Esophagus squamous epithelium (tissue), 5 donors: ENCODE results near the gene ADIPOR1. TPM values are rescaled to one million over a fixed set of nuclear protein-coding genes. Genes with fewer than 3 reads are reported as not detected.

Experiments
- DNase-seq: peaks from one replicate; lab custom pipeline; 2025; lab: John Stamatoyannopoulos, UW
- H3K27ac ChIP-seq, 4 donors: fragments of 200-600 bp; sonication (generic); one replicate each; pipeline ENCODE4 v1.5.1; 2016 to 2019; ENCODE audit warnings: mild to moderate bottlenecking in 1 of 4
- H3K27me3 ChIP-seq, 4 donors: fragments of 200-600 bp; sonication (generic); 1 replicate in 3 of 4; 2 replicates in 1 of 4; pipeline versions ENCODE4 v1.5.1 to v1.6.0; 2017 to 2021; ENCODE audit warnings: antibody characterized with exemption in 1 of 4
- H3K36me3 ChIP-seq, 3 donors: fragments of 200-600 bp; sonication (generic); one replicate each; pipeline ENCODE4 v1.5.1; 2016 to 2019
- H3K4me1 ChIP-seq, 3 donors: fragments of 200-600 bp; sonication (generic); one replicate each; pipeline ENCODE4 v1.5.1; 2017 to 2019
- H3K4me3 ChIP-seq, 4 donors: fragments of 200-600 bp; sonication (generic); 1 replicate in 3 of 4; 2 replicates in 1 of 4; pipeline ENCODE4 v1.5.1; 2016 to 2019; ENCODE audit warnings: mild to moderate bottlenecking in 2 of 4, moderate library complexity in 1 of 4
- H3K9me3 ChIP-seq, 3 donors: fragments of 200-600 bp; sonication (generic); one replicate each; pipeline ENCODE4 v1.5.1; 2016 to 2019
- POLR2A ChIP-seq, 4 donors: fragments of 450-650 bp; IDR thresholded peaks; one replicate each; pipeline ENCODE4 v1.6.1; 2017; ENCODE audit warnings: antibody characterized with exemption in 4 of 4, mild to moderate bottlenecking in 4 of 4, moderate library complexity in 3 of 4
- WGBS, 2 donors: methylation state at CpG; one replicate each; pipeline ENCODE4 v1.1.5; 2018; 5-methylcytosine and 5-hydroxymethylcytosine counted together
- intact Hi-C: fragments of 100-400 bp; cut with DNase I; formaldehyde crosslinking; loops from one replicate; pipeline ENCODE4 v1.15.0; 2022
- total RNA-seq, 4 donors: library from RNA; depleted of rRNA; stranded (reverse); fragments of >200 nt; gene quantifications; one replicate each; pipeline ENCODE4 v1.1.0, GENCODE V29; 2016
- TF ChIP-seq, protein P1 (sequence below), 6 experiments: fragments of 450-650 bp in 4 of 6; fragments of 200-600 bp in 2 of 6; sonication (generic) in 2 of 6; IDR thresholded peaks; one replicate each; pipeline ENCODE4 v1.5.1; 2016 to 2019; ENCODE audit warnings: antibody characterized with exemption in 6 of 6, mild to moderate bottlenecking in 4 of 6, moderate library complexity in 4 of 6
- donor health status: DM: yes; HTN: yes; CAD: no.

The ADIPOR1 gene
- total RNA-seq, 4 donors from 2014 or later, result 94.0 to 114 (median 107) TPM

- intact Hi-C loops, result no loop called here
- TF ChIP-seq, protein P1, sequence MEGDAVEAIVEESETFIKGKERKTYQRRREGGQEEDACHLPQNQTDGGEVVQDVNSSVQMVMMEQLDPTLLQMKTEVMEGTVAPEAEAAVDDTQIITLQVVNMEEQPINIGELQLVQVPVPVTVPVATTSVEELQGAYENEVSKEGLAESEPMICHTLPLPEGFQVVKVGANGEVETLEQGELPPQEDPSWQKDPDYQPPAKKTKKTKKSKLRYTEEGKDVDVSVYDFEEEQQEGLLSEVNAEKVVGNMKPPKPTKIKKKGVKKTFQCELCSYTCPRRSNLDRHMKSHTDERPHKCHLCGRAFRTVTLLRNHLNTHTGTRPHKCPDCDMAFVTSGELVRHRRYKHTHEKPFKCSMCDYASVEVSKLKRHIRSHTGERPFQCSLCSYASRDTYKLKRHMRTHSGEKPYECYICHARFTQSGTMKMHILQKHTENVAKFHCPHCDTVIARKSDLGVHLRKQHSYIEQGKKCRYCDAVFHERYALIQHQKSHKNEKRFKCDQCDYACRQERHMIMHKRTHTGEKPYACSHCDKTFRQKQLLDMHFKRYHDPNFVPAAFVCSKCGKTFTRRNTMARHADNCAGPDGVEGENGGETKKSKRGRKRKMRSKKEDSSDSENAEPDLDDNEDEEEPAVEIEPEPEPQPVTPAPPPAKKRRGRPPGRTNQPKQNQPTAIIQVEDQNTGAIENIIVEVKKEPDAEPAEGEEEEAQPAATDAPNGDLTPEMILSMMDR (IDR thresholded peaks at IDR 0.05), result no peak
- no peak for TF ChIP-seq POLR2A (IDR thresholded peaks at IDR 0.05)
- DNase-seq, result no peak
- H3K9me3 ChIP-seq, result no peaks in the 10 kb centered on the region
- 70 to 88% methylated on average over 7 to 9 of the region's 9 CpGs for WGBS, 2 donors
- peaks cover 3 to 16% (median 4%) of the 10 kb centered on the region in 3 donors for H3K4me1 ChIP-seq
- H3K27ac ChIP-seq, result no peak overlapping the region
- peaks cover 0 to 14% (median 2%) of the 10 kb centered on the region in 4 donors for H3K27me3 ChIP-seq
- H3K36me3 ChIP-seq, result no peaks in the 10 kb centered on the region
- H3K4me3 ChIP-seq, result no peak overlapping the region
These were observed 43.9 kb upstream of the ADIPOR1 start for GRCh38 chr1:203001986-203002385.

DNA sequence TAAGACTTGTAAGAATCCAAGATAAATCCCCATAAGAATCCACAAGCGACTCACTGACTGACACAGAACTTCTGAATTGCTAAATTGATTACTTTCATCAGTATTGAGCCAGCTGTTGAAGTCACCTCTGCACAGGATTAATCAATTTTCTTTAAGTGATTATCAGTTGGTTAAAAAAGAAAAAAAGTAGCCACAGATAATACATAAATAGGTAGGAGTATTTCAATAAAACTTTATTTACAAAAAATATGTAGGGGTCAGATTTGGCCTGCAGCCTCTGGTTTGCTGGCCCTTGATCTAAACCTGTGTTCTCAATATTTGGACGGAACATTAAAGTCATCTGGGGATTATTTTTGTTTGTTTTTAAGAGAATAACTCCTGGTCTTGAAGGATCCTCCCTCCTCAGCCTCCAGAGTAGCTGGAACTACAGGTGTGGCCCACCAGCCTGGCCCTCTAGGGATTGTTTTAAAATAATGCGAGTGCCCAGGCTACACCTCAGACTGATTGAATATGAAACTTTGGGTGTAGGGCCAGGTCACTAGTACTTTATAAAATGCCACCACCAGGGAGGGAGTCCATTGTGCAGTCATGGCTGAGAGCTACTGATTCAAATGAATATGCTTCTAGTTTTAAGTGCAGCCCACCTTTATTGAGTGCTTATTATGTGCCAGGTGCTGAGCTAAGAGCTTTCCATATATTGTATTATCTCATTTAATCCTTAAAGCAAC is 42.3 kb upstream of the ADIPOR1 start:
- intact Hi-C loops, result no loop called here
- 75 to 76% methylated on average over 3 of the region's 3 CpGs for WGBS, 2 donors
- H3K27me3 ChIP-seq, result peaks cover 0 to 23% (median 2%) of the 10 kb centered on the region in 4 donors
- no peak for DNase-seq
- no peak overlapping the region for H3K27ac ChIP-seq
- peaks cover 0 to 6% (median 4%) of the 10 kb centered on the region in 3 donors for H3K4me1 ChIP-seq
- no peak for TF ChIP-seq POLR2A (IDR thresholded peaks at IDR 0.05)
- TF ChIP-seq, protein P1 (IDR thresholded peaks at IDR 0.05), result no peak
- no peak overlapping the region for H3K4me3 ChIP-seq
- H3K9me3 ChIP-seq, result no peaks in the 10 kb centered on the region
- H3K36me3 ChIP-seq, result no peaks in the 10 kb centered on the region

DNA sequence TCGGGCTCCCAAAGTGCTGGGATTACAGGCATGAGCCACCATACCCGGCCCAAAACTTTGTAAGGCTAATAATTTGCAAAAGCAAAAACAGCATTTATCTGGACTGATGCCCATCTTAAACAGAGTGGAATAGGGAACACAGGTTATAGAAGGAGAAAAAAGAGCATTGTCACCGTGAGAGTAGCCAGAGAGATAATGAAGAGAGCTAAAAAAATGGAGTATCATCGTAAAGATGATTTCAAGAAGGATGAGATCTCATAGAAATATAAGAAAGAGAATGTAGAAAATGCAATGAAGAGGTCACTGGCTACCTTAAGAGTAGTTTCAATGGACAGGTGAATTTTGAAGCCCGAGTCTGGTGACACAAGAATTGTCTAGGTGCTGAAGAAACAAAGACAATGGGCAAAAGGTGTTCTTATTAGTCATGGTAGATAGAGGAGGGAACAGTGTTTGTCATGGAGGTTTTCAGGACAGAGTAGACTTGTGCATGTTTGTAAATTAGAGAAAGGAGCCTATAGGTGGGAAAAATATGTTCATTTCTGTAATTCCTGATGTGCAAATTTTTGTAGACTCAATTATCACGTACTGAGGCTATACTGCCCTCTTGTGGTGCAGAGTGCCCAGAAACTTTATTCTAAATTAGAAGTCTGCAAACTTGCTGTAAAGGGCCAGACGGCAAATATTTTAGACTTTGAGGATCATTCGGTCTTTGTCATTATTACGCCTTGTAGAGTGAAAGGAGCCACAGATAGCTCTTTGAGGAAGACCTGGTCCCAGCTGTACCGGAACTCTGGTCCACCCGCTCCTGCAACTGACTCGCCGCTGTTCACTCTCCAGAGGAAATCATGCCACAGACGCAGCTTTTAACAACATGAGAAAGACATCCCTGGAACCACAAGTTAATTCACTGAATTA is 41.0 kb upstream of the ADIPOR1 start:
- intact Hi-C loops, result loop anchor here (10.0 kb wide), 1 partner anchor 74 kb away; the partner anchor contains the start of gene KLHL12
- Histone ChIP-seq H3K27ac (no peak overlapping the region), H3K36me3 (no peaks in the 10 kb centered on the region), H3K4me1 (peaks cover 0 to 6% (median 4%) of the 10 kb centered on the region in 3 donors), H3K27me3 (peaks cover 0 to 35% (median 2%) of the 10 kb centered on the region in 4 donors), H3K9me3 (no peaks in the 10 kb centered on the region), H3K4me3 (no peak overlapping the region)
- no peak for DNase-seq
- TF ChIP-seq, protein P1 (IDR thresholded peaks at IDR 0.05), result peak; percentile 67 to 88 (median 78)
- no peak for TF ChIP-seq POLR2A (IDR thresholded peaks at IDR 0.05)
- WGBS, 2 donors, result 34 to 46% methylated on average over 8 to 13 of the region's 14 CpGs

DNA sequence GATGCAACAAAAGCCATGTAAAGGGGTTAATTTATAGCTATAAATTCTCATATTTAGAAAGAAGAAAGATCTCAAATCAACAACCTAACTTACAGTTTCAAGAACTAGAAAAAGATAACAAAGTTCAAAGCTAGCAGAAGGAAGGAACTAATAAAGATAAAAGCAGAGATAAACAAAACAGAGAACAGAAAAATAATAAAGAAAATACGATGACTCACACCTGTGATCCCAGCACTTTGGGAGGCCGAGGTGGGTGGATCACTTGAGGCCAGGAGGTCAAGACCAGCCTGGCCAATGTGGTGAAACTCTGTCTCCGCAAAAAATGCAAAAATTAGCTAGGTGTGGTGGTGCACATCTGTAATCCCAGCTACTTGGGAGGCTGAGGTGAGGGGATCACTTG is 36.6 kb upstream of the ADIPOR1 start:
- Histone ChIP-seq H3K36me3 (no peaks in the 10 kb centered on the region), H3K4me3 (no peak overlapping the region), H3K27ac (no peak overlapping the region), H3K27me3 (peaks cover 0 to 62% (median 2%) of the 10 kb centered on the region in 4 donors), H3K4me1 (peaks cover 0 to 6% (median 4%) of the 10 kb centered on the region in 3 donors), H3K9me3 (no peaks in the 10 kb centered on the region)
- no peak for DNase-seq
- intact Hi-C loops, result loop anchor here (10.0 kb wide), 1 partner anchor 70 kb away; the partner anchor contains the start of gene KLHL12
- TF ChIP-seq, protein P1 (IDR thresholded peaks at IDR 0.05), result no peak
- TF ChIP-seq POLR2A (IDR thresholded peaks at IDR 0.05), result no peak
- WGBS, 2 donors, result 38 to 53% methylated on average over 3 of the region's 3 CpGs
